ENCODE measurements around the gene LMX1B. TPM values are rescaled to one million over a fixed set of nuclear protein-coding genes. Genes with fewer than 3 reads are reported as not detected.

The LMX1B gene
- polyA plus RNA-seq, 1 of the 3 experiments (the other 2 are of a cell fraction): not detected

DNA sequence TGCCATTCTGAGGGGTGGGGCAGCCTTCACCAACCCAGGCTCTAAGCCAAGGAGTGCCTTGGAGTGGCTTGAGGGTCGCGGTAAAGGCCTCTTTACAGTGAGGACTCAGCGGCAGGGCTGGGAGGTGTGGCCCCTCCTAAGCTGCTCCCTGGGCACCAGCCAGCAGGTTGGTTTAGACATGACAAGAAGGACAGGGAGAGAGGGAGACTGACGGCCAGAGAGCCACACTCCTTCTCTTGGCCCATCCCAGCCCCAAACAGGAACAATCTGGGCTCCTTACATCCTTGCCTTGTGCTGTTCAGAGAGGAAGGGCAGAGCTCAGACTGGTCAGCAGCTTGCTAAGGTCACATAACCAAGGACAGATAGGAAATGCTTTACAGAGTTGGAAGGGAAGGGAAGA is 94.5 kb downstream of the LMX1B start:
- Histone ChIP-seq H3K36me3 (replicated peaks in 1 of 2; ENCODE audit: control insufficient read depth in 1 of 2, insufficient read depth in 2 of 2, low read length in 1 of 2) (no peaks in the 10 kb centered on the region), H4K20me1 (ENCODE audit: insufficient read depth) (no peaks in the 10 kb centered on the region), H3K27ac (ENCODE audit: low read depth in 2 of 2, low read length in 1 of 2) (no peak overlapping the region), H3K4me2 (no peak overlapping the region), H3K9me2 (no peaks in the 10 kb centered on the region), H3F3A (replicated peaks; ENCODE audit: insufficient read depth) (no peaks in the 10 kb centered on the region), H3K27me3 (ENCODE audit: insufficient read depth) (peaks cover 13% of the 10 kb centered on the region; the same call in 1 of the 2 replicates), H3K4me1 (ENCODE audit: control insufficient read depth in 1 of 2, insufficient read depth in 2 of 2, low read depth in 1 of 2, low read length in 1 of 2) (peaks cover 0 to 5% of the 10 kb centered on the region in 2 experiments; a peak in 1 of 4 replicates), H3K4me3 (ENCODE audit: low read depth in 2 of 2, low read length in 1 of 2) (no peak overlapping the region), H3K79me2 (ENCODE audit: insufficient read depth) (no peaks in the 10 kb centered on the region), H3K9ac (no peak overlapping the region), H3K9me3 (no peaks in the 10 kb centered on the region), H2AFZ (ENCODE audit: low read depth) (no peak overlapping the region)
- no peak for TF ChIP-seq PBX3 (IDR thresholded peaks at IDR 0.05)
- no peak for TF ChIP-seq NFIC (IDR thresholded peaks at IDR 0.05; ENCODE audit: borderline replicate concordance)
- TF ChIP-seq SIN3A (IDR thresholded peaks at IDR 0.05; ENCODE audit: borderline replicate concordance, low read depth, low read length): no peak
- no peak for TF ChIP-seq ELF1 (IDR thresholded peaks at IDR 0.05)
- no peak for TF ChIP-seq FOXM1 (IDR thresholded peaks at IDR 0.05; ENCODE audit: low read depth)
- TF ChIP-seq POLR2AphosphoS5 (IDR thresholded peaks at IDR 0.05; ENCODE audit: low read depth, low read length): no peak
- no peak for TF ChIP-seq YY1 (IDR thresholded peaks at IDR 0.05; ENCODE audit: low read depth)
- no peak for TF ChIP-seq JUND (IDR thresholded peaks at IDR 0.05)
- no peak for TF ChIP-seq USF1 (IDR thresholded peaks at IDR 0.05; ENCODE audit: borderline replicate concordance, low read depth)
- DNase-seq: no peak
- WGBS (ENCODE audit: low lambda C conversion rate): 52% methylated on average over 3 of the region's 4 CpGs
- CTCF ChIA-PET: interaction anchor here (1.3 to 10.9 kb wide), 6 partner anchors 11 to 209 kb away, joined by 5 to 502 read pairs (median 52); no protein-coding TSS in a partner anchor
- POLR2A ChIA-PET: no interaction called here

DNA sequence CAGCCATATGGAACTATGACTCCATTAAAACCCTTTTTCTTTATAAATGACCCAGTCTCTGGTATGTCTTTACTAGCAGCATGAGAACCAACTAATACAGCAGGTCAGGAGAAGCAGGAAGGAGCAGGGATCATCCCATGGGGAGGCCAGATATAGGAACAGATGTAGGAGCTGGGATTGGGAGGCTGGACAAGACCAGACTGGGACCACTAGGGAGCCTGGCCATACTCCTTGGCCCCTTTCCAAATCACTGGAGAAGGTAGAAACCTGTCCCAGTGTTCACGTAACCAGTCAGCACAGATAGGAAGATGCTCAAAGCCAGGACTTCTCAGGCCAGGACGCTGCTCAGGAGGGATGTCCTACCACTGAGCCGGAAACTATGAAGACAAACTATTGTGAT is 95.5 kb downstream of the LMX1B start:
- H3F3A ChIP-seq (replicated peaks; ENCODE audit: insufficient read depth): no peaks in the 10 kb centered on the region
- no peak overlapping the region for H2AFZ ChIP-seq (ENCODE audit: low read depth)
- no peak overlapping the region for H3K4me2 ChIP-seq
- H3K4me3 ChIP-seq (ENCODE audit: low read depth in 2 of 2, low read length in 1 of 2): no peak overlapping the region
- ChIA-PET POLR2A (no interaction called here), CTCF (interaction anchor here (1.3 to 10.9 kb wide), 4 partner anchors 10 to 98 kb away, joined by 3 to 136 read pairs (median 44); no protein-coding TSS in a partner anchor)
- TF ChIP-seq USF1 (IDR thresholded peaks at IDR 0.05; ENCODE audit: borderline replicate concordance, low read depth) (no peak), SMC3 (IDR thresholded peaks at IDR 0.05; ENCODE audit: low read depth, low read length) (no peak), GABPA (IDR thresholded peaks at IDR 0.05; ENCODE audit: low read depth) (no peak), FOXM1 (IDR thresholded peaks at IDR 0.05; ENCODE audit: low read depth) (no peak), FOXJ3 (CRISPR knock-in tag; IDR thresholded peaks at IDR 0.05) (no peak), TCF12 (IDR thresholded peaks at IDR 0.05) (no peak), RXRA (IDR thresholded peaks at IDR 0.05; ENCODE audit: borderline replicate concordance, low read depth) (no peak), JUND (IDR thresholded peaks at IDR 0.05) (no peak), RFX5 (IDR thresholded peaks at IDR 0.05; ENCODE audit: low read length) (no peak), MXI1 (IDR thresholded peaks at IDR 0.05; ENCODE audit: low read depth, low read length) (no peak), TAF1 (IDR thresholded peaks at IDR 0.05; ENCODE audit: borderline replicate concordance, low read depth, low read length) (no peak), EP300 (IDR thresholded peaks at IDR 0.05; ENCODE audit: borderline replicate concordance in 1 of 2, low read depth in 1 of 2, low read length in 1 of 2) (no peak), NFIC (IDR thresholded peaks at IDR 0.05; ENCODE audit: borderline replicate concordance) (no peak), IRF3 (IDR thresholded peaks at IDR 0.05; ENCODE audit: low read depth, low read length) (no peak), ELF1 (IDR thresholded peaks at IDR 0.05) (no peak), PBX3 (IDR thresholded peaks at IDR 0.05) (no peak)
- TF ChIP-seq, protein P1, sequence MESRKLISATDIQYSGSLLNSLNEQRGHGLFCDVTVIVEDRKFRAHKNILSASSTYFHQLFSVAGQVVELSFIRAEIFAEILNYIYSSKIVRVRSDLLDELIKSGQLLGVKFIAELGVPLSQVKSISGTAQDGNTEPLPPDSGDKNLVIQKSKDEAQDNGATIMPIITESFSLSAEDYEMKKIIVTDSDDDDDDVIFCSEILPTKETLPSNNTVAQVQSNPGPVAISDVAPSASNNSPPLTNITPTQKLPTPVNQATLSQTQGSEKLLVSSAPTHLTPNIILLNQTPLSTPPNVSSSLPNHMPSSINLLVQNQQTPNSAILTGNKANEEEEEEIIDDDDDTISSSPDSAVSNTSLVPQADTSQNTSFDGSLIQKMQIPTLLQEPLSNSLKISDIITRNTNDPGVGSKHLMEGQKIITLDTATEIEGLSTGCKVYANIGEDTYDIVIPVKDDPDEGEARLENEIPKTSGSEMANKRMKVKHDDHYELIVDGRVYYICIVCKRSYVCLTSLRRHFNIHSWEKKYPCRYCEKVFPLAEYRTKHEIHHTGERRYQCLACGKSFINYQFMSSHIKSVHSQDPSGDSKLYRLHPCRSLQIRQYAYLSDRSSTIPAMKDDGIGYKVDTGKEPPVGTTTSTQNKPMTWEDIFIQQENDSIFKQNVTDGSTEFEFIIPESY (IDR thresholded peaks at IDR 0.05; ENCODE audit: borderline replicate concordance, low read depth): no peak
- H3K4me1 ChIP-seq (ENCODE audit: control insufficient read depth in 1 of 2, insufficient read depth in 2 of 2, low read depth in 1 of 2, low read length in 1 of 2): peaks cover 0 to 5% of the 10 kb centered on the region in 2 experiments; a peak in 1 of 4 replicates
- H3K79me2 ChIP-seq (ENCODE audit: insufficient read depth): no peaks in the 10 kb centered on the region
- no peaks in the 10 kb centered on the region for H3K36me3 ChIP-seq (replicated peaks in 1 of 2; ENCODE audit: control insufficient read depth in 1 of 2, insufficient read depth in 2 of 2, low read length in 1 of 2)
- no peak for DNase-seq
- H3K9ac ChIP-seq: no peak overlapping the region
- no peaks in the 10 kb centered on the region for H3K9me2 ChIP-seq
- H3K9me3 ChIP-seq: no peaks in the 10 kb centered on the region
- no peaks in the 10 kb centered on the region for H4K20me1 ChIP-seq (ENCODE audit: insufficient read depth)
- no peak overlapping the region for H3K27ac ChIP-seq (ENCODE audit: low read depth in 2 of 2, low read length in 1 of 2)
- 61% methylated on average over 2 of the region's 3 CpGs for WGBS (ENCODE audit: low lambda C conversion rate)
- H3K27me3 ChIP-seq (ENCODE audit: insufficient read depth): peaks cover 13% of the 10 kb centered on the region; the same call in 1 of the 2 replicates

Measured in SK-N-SH (cell line).